ENCODE data around the gene HCN3. TPM values are rescaled to one million over a fixed set of nuclear protein-coding genes. Genes with fewer than 3 reads are reported as not detected.

Gene HCN3
- total and polyA plus RNA-seq, 2 of the 8 experiments (the other 6 are each of a cell fraction or from before 2014, with no cell fraction given): 6.4 to 7.3 TPM

DNA sequence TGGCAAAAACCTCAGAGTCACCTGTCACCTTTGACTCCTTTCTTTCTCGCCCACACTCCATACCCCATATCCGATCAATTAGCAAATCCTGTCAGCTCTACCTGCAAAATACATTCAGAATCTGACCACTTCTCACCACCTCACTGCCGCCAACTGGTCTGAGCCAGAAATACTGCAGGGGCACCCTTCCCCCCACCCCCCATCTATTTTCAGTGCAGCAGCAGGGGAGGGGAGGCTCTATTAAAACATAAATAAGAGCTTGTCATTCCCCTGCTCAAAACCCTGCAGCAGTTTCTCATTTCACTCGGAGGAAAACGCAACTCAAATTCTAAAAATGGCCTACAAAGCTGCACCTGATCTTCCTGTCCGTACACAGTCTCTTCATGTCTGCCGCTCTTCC lies 20.1 kb downstream of the HCN3 start (continued):
- TF ChIP-seq, protein P1, sequence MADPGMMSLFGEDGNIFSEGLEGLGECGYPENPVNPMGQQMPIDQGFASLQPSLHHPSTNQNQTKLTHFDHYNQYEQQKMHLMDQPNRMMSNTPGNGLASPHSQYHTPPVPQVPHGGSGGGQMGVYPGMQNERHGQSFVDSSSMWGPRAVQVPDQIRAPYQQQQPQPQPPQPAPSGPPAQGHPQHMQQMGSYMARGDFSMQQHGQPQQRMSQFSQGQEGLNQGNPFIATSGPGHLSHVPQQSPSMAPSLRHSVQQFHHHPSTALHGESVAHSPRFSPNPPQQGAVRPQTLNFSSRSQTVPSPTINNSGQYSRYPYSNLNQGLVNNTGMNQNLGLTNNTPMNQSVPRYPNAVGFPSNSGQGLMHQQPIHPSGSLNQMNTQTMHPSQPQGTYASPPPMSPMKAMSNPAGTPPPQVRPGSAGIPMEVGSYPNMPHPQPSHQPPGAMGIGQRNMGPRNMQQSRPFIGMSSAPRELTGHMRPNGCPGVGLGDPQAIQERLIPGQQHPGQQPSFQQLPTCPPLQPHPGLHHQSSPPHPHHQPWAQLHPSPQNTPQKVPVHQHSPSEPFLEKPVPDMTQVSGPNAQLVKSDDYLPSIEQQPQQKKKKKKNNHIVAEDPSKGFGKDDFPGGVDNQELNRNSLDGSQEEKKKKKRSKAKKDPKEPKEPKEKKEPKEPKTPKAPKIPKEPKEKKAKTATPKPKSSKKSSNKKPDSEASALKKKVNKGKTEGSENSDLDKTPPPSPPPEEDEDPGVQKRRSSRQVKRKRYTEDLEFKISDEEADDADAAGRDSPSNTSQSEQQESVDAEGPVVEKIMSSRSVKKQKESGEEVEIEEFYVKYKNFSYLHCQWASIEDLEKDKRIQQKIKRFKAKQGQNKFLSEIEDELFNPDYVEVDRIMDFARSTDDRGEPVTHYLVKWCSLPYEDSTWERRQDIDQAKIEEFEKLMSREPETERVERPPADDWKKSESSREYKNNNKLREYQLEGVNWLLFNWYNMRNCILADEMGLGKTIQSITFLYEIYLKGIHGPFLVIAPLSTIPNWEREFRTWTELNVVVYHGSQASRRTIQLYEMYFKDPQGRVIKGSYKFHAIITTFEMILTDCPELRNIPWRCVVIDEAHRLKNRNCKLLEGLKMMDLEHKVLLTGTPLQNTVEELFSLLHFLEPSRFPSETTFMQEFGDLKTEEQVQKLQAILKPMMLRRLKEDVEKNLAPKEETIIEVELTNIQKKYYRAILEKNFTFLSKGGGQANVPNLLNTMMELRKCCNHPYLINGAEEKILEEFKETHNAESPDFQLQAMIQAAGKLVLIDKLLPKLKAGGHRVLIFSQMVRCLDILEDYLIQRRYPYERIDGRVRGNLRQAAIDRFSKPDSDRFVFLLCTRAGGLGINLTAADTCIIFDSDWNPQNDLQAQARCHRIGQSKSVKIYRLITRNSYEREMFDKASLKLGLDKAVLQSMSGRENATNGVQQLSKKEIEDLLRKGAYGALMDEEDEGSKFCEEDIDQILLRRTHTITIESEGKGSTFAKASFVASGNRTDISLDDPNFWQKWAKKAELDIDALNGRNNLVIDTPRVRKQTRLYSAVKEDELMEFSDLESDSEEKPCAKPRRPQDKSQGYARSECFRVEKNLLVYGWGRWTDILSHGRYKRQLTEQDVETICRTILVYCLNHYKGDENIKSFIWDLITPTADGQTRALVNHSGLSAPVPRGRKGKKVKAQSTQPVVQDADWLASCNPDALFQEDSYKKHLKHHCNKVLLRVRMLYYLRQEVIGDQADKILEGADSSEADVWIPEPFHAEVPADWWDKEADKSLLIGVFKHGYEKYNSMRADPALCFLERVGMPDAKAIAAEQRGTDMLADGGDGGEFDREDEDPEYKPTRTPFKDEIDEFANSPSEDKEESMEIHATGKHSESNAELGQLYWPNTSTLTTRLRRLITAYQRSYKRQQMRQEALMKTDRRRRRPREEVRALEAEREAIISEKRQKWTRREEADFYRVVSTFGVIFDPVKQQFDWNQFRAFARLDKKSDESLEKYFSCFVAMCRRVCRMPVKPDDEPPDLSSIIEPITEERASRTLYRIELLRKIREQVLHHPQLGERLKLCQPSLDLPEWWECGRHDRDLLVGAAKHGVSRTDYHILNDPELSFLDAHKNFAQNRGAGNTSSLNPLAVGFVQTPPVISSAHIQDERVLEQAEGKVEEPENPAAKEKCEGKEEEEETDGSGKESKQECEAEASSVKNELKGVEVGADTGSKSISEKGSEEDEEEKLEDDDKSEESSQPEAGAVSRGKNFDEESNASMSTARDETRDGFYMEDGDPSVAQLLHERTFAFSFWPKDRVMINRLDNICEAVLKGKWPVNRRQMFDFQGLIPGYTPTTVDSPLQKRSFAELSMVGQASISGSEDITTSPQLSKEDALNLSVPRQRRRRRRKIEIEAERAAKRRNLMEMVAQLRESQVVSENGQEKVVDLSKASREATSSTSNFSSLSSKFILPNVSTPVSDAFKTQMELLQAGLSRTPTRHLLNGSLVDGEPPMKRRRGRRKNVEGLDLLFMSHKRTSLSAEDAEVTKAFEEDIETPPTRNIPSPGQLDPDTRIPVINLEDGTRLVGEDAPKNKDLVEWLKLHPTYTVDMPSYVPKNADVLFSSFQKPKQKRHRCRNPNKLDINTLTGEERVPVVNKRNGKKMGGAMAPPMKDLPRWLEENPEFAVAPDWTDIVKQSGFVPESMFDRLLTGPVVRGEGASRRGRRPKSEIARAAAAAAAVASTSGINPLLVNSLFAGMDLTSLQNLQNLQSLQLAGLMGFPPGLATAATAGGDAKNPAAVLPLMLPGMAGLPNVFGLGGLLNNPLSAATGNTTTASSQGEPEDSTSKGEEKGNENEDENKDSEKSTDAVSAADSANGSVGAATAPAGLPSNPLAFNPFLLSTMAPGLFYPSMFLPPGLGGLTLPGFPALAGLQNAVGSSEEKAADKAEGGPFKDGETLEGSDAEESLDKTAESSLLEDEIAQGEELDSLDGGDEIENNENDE (IDR thresholded peaks at IDR 0.05; ENCODE audit: insufficient replicate concordance, low read length): no peak
- no peak for TF ChIP-seq HDAC2 (IDR thresholded peaks at IDR 0.05; ENCODE audit: borderline replicate concordance in 1 of 2, low read depth in 2 of 2, low read length in 2 of 2)
- no peak for TF ChIP-seq SP1 (IDR thresholded peaks at IDR 0.05; ENCODE audit: low read depth, low read length)

Measured in H1 (cell line).